Testis (tissue), 2 donors: ENCODE measurements around the gene TTC17.

Experiments used
- CTCF ChIP-seq, 3 experiments: fragments of 450-650 bp in 2 of 3; fragments of 200-600 bp in 1 of 3; sonication (generic) in 1 of 3; IDR thresholded peaks; one replicate each; pipeline ENCODE4 v1.5.1; 2016 to 2019; ENCODE audit warnings: antibody characterized with exemption in 3 of 3, mild to moderate bottlenecking in 2 of 3, moderate library complexity in 1 of 3
- POLR2A ChIP-seq: fragments of 450-650 bp; IDR thresholded peaks from one replicate; pipeline ENCODE4 v1.6.1; 2017; ENCODE audit warnings: antibody characterized with exemption, mild to moderate bottlenecking, moderate library complexity

- TF ChIP-seq CTCF (IDR thresholded peaks at IDR 0.05) = peak; percentile 33 to 48 (median 42)
- no peak for TF ChIP-seq POLR2A
Observed at GRCh38 chr11:43504316-43504950, 145.7 kb downstream of the TTC17 start.
